Measurements from ENCODE around the gene GPX3.

GPX3 gene

DNA sequence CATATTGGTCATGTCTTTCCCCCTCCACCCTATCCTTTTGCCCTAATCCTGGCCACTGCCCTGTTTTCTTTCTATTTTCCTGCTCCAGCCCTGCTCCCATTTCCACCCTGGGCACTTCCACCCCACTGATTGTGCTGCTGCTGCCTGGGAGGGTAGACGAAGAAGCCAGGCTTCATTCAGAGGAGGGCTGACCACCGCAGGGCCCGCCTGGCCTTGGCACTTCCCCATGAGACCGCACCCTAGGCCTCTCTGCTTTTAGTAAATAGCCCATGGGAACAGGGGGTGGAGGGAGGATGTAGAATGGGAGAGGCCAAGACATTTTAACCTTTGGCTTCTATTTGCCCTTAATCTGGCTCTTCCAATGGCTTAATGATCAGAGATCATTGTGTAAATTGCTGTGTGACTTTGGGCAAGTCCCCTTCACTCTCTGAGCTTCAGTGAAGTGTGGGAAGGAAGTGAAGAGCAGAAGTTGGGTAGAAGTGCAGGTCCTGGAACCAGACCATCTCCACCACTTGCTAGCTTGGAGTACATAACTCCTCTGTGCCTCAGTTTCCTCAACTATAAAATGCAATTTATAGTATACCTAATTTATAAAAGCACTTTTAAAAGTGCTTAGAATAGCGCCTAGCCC is 13.6 kb upstream of the GPX3 start:
- no peak overlapping the region for H2AK5ac ChIP-seq (ENCODE audit: low read length)
- no peaks in the 10 kb centered on the region for H3K79me1 ChIP-seq (ENCODE audit: low read length)
- H3K23ac ChIP-seq (ENCODE audit: low read length), result no peak overlapping the region
- no peaks in the 10 kb centered on the region for H3K4me1 ChIP-seq (ENCODE audit: control insufficient read depth, low read depth, low read length)
- H2BK120ac ChIP-seq (ENCODE audit: low read depth, low read length), result no peak overlapping the region
- no peak overlapping the region for H3K9ac ChIP-seq (ENCODE audit: low read length)
- H2BK5ac ChIP-seq (ENCODE audit: low read length), result no peak overlapping the region
- no peak overlapping the region for H3K18ac ChIP-seq (ENCODE audit: low read length)
- no CpG with 5 or more reads among the region's 5 CpGs for WGBS (ENCODE audit: extremely low coverage, insufficient coverage, low lambda C conversion rate)
- no peak overlapping the region for H3K4ac ChIP-seq (ENCODE audit: low read depth, low read length)
- H3K79me2 ChIP-seq (ENCODE audit: control insufficient read depth, insufficient read depth, low read length), result no peaks in the 10 kb centered on the region
- no peak overlapping the region for H4K8ac ChIP-seq (ENCODE audit: low read depth, low read length)
- no peak overlapping the region for H2BK15ac ChIP-seq (replicated peaks; ENCODE audit: low read depth)
- H3K4me3 ChIP-seq (ENCODE audit: low read length), result no peak overlapping the region
- H3K36me3 ChIP-seq (ENCODE audit: control insufficient read depth, insufficient read depth, low read length), result no peaks in the 10 kb centered on the region
- H3K56ac ChIP-seq (ENCODE audit: low read length), result no peak overlapping the region
- H3K4me2 ChIP-seq (ENCODE audit: low read length), result no peak overlapping the region
- no peak for DNase-seq
- no peak overlapping the region for H3K27ac ChIP-seq (ENCODE audit: low read depth, low read length)
- H4K5ac ChIP-seq (ENCODE audit: low read length), result no peak overlapping the region
- no peaks in the 10 kb centered on the region for H3K27me3 ChIP-seq (ENCODE audit: insufficient read depth, low read length, poor library complexity)

DNA sequence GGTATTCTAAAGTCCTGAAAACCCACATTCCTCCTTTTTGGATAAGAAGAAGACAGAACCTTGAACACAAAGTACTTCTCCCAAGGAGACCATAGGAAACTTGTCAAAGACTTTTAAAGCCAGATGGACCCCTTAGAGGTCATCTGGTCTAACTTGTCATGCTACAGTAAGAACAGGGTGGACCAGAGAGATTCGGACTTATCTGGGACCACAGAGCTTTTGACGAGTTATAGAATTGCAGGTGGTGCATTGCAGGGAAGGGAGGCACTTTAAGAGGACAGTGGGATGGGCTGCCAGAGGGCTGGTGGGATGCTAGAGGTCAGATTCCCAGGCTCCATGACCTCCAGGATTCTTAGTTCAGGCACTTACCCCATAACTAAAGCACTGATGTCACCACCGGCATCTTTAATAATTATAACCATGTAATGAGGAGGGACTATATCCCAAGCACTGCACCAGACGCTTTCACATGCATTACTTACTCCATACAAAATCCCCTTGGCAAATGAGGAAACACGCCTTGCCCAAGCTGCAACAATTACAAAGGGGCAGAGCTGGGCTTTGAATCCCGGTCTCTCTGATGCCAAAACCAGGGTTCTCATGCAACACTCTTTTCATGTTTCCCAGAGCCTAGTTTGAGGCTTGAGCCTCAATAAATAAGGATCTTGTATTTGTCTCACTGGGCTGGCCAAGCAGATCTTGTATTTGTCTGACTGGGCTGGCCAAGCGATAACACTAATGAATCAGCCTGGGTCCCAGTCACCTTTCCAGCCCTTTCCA is 12.8 kb upstream of the GPX3 start:
- Histone ChIP-seq H2AK5ac (ENCODE audit: low read length) (no peak overlapping the region), H3K27ac (ENCODE audit: low read depth, low read length) (no peak overlapping the region), H3K27me3 (ENCODE audit: insufficient read depth, low read length, poor library complexity) (no peaks in the 10 kb centered on the region), H3K36me3 (ENCODE audit: control insufficient read depth, insufficient read depth, low read length) (no peaks in the 10 kb centered on the region), H2BK5ac (ENCODE audit: low read length) (no peak overlapping the region), H3K4me1 (ENCODE audit: control insufficient read depth, low read depth, low read length) (no peaks in the 10 kb centered on the region), H4K5ac (ENCODE audit: low read length) (no peak overlapping the region), H3K79me2 (ENCODE audit: control insufficient read depth, insufficient read depth, low read length) (no peaks in the 10 kb centered on the region), H3K79me1 (ENCODE audit: low read length) (no peaks in the 10 kb centered on the region), H3K56ac (ENCODE audit: low read length) (no peak overlapping the region), H3K4me3 (ENCODE audit: low read length) (no peak overlapping the region), H3K9ac (ENCODE audit: low read length) (no peak overlapping the region), H3K4ac (ENCODE audit: low read depth, low read length) (no peak overlapping the region), H3K4me2 (ENCODE audit: low read length) (no peak overlapping the region), H2BK120ac (ENCODE audit: low read depth, low read length) (no peak overlapping the region), H3K18ac (ENCODE audit: low read length) (no peak overlapping the region), H3K23ac (ENCODE audit: low read length) (no peak overlapping the region), H4K8ac (ENCODE audit: low read depth, low read length) (no peak overlapping the region), H2BK15ac (replicated peaks; ENCODE audit: low read depth) (no peak overlapping the region)
- WGBS (ENCODE audit: extremely low coverage, insufficient coverage, low lambda C conversion rate), result no CpG with 5 or more reads among the region's 7 CpGs
- DNase-seq, result no peak

DNA sequence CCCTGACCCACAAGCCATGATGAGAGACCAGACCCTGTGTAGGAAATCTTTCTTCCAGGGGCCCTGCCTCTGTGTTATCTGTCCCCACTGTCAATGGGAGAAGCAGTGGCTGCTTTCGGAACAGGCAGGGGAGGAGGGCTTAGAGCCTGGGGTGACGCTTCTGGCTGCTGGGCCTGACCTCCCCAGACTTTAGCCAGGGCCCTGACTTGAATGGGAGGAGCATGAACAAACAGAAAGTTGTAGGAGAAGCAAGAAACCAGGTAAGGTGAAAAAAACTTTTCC is 12.2 kb upstream of the GPX3 start:
- H3K27me3 ChIP-seq (ENCODE audit: insufficient read depth, low read length, poor library complexity), result no peaks in the 10 kb centered on the region
- H2BK5ac ChIP-seq (ENCODE audit: low read length), result no peak overlapping the region
- no peak overlapping the region for H2BK15ac ChIP-seq (replicated peaks; ENCODE audit: low read depth)
- no peak overlapping the region for H3K18ac ChIP-seq (ENCODE audit: low read length)
- no peak for DNase-seq
- H4K8ac ChIP-seq (ENCODE audit: low read depth, low read length), result no peak overlapping the region
- H3K4ac ChIP-seq (ENCODE audit: low read depth, low read length), result no peak overlapping the region
- WGBS (ENCODE audit: extremely low coverage, insufficient coverage, low lambda C conversion rate), result no CpG with 5 or more reads among the region's 2 CpGs
- H3K36me3 ChIP-seq (ENCODE audit: control insufficient read depth, insufficient read depth, low read length), result no peaks in the 10 kb centered on the region
- no peak overlapping the region for H3K4me2 ChIP-seq (ENCODE audit: low read length)
- no peak overlapping the region for H3K4me3 ChIP-seq (ENCODE audit: low read length)
- no peaks in the 10 kb centered on the region for H3K79me1 ChIP-seq (ENCODE audit: low read length)
- no peak overlapping the region for H3K27ac ChIP-seq (ENCODE audit: low read depth, low read length)
- H3K23ac ChIP-seq (ENCODE audit: low read length), result no peak overlapping the region
- no peaks in the 10 kb centered on the region for H3K79me2 ChIP-seq (ENCODE audit: control insufficient read depth, insufficient read depth, low read length)
- no peaks in the 10 kb centered on the region for H3K4me1 ChIP-seq (ENCODE audit: control insufficient read depth, low read depth, low read length)
- no peak overlapping the region for H4K5ac ChIP-seq (ENCODE audit: low read length)
- H2AK5ac ChIP-seq (ENCODE audit: low read length), result no peak overlapping the region
- no peak overlapping the region for H3K9ac ChIP-seq (ENCODE audit: low read length)
- H3K56ac ChIP-seq (ENCODE audit: low read length), result no peak overlapping the region
- no peak overlapping the region for H2BK120ac ChIP-seq (ENCODE audit: low read depth, low read length)

DNA sequence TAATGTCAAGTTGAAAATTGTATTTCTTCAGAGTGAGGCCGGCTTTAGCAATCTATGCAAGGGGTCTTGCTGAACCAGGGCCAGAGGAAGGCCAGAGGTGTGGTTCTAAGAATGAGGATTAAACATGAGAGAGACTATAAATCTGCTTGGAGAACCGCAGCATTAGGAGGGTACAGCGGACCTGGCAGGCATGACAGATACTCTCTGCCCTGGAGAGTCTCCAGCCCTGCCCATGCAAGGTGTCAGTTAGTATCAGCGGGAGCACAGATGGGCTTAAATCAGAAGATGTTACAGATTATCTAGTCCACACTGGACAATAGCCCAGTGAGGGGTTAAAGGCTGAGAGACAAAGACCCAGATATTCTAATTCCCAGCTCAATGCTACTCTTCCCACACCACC is 11.5 kb upstream of the GPX3 start:
- H4K5ac ChIP-seq (ENCODE audit: low read length), result no peak overlapping the region
- no peaks in the 10 kb centered on the region for H3K79me1 ChIP-seq (ENCODE audit: low read length)
- no peaks in the 10 kb centered on the region for H3K27me3 ChIP-seq (ENCODE audit: insufficient read depth, low read length, poor library complexity)
- DNase-seq, result no peak
- H3K9ac ChIP-seq (ENCODE audit: low read length), result no peak overlapping the region
- no peak overlapping the region for H2AK5ac ChIP-seq (ENCODE audit: low read length)
- H3K27ac ChIP-seq (ENCODE audit: low read depth, low read length), result no peak overlapping the region
- no peak overlapping the region for H2BK15ac ChIP-seq (replicated peaks; ENCODE audit: low read depth)
- no CpG with 5 or more reads among the region's 4 CpGs for WGBS (ENCODE audit: extremely low coverage, insufficient coverage, low lambda C conversion rate)
- no peak overlapping the region for H2BK5ac ChIP-seq (ENCODE audit: low read length)
- no peak overlapping the region for H3K23ac ChIP-seq (ENCODE audit: low read length)
- no peak overlapping the region for H2BK120ac ChIP-seq (ENCODE audit: low read depth, low read length)
- H3K56ac ChIP-seq (ENCODE audit: low read length), result no peak overlapping the region
- H3K36me3 ChIP-seq (ENCODE audit: control insufficient read depth, insufficient read depth, low read length), result no peaks in the 10 kb centered on the region
- H3K4ac ChIP-seq (ENCODE audit: low read depth, low read length), result no peak overlapping the region
- no peak overlapping the region for H4K8ac ChIP-seq (ENCODE audit: low read depth, low read length)
- H3K79me2 ChIP-seq (ENCODE audit: control insufficient read depth, insufficient read depth, low read length), result no peaks in the 10 kb centered on the region
- no peak overlapping the region for H3K4me2 ChIP-seq (ENCODE audit: low read length)
- H3K4me3 ChIP-seq (ENCODE audit: low read length), result no peak overlapping the region
- H3K4me1 ChIP-seq (ENCODE audit: control insufficient read depth, low read depth, low read length), result no peaks in the 10 kb centered on the region
- no peak overlapping the region for H3K18ac ChIP-seq (ENCODE audit: low read length)

DNA sequence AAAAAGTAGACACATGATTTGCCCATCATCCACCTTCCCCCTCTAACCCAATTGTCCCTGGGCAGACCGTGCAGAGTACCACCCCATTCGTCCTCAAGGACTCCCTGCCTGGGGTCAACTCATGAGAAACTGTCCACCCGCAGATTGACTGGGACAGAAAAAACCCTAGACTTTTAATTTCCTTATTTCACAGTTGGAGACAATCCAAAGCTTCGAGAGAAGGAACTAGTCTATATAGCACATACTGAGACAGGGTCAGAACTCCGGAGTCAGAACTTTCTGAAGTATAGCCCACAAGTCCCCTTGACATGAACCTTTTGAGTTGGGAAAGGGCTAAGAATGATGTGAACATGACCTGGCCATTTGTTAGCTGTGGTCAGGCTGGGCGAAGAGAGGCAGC is 7.5 kb upstream of the GPX3 start:
- no peaks in the 10 kb centered on the region for H3K79me1 ChIP-seq (ENCODE audit: low read length)

More for the DNA sequence above, 7.5 kb upstream of the GPX3 start:
- Histone ChIP-seq H3K79me2 (ENCODE audit: control insufficient read depth, insufficient read depth, low read length) (no peaks in the 10 kb centered on the region), H2AK5ac (ENCODE audit: low read length) (no peak overlapping the region), H2BK5ac (ENCODE audit: low read length) (no peak overlapping the region), H3K9ac (ENCODE audit: low read length) (no peak overlapping the region), H3K4me1 (ENCODE audit: control insufficient read depth, low read depth, low read length) (no peaks in the 10 kb centered on the region), H2BK120ac (ENCODE audit: low read depth, low read length) (no peak overlapping the region), H4K8ac (ENCODE audit: low read depth, low read length) (no peak overlapping the region), H4K5ac (ENCODE audit: low read length) (no peak overlapping the region), H3K4me3 (ENCODE audit: low read length) (no peak overlapping the region), H3K4me2 (ENCODE audit: low read length) (no peak overlapping the region), H3K18ac (ENCODE audit: low read length) (no peak overlapping the region), H3K23ac (ENCODE audit: low read length) (no peak overlapping the region), H2BK15ac (replicated peaks; ENCODE audit: low read depth) (no peak overlapping the region), H3K36me3 (ENCODE audit: control insufficient read depth, insufficient read depth, low read length) (no peaks in the 10 kb centered on the region), H3K27ac (ENCODE audit: low read depth, low read length) (no peak overlapping the region), H3K56ac (ENCODE audit: low read length) (no peak overlapping the region), H3K4ac (ENCODE audit: low read depth, low read length) (no peak overlapping the region), H3K27me3 (ENCODE audit: insufficient read depth, low read length, poor library complexity) (no peaks in the 10 kb centered on the region)
- WGBS (ENCODE audit: extremely low coverage, insufficient coverage, low lambda C conversion rate), result no CpG with 5 or more reads among the region's 6 CpGs
- no peak for DNase-seq
